GM23338 (cell line): ENCODE measurements around the gene OCIAD2. TPM values are rescaled to one million over a fixed set of nuclear protein-coding genes. Genes with fewer than 3 reads are reported as not detected.

ENCODE experiments used
- ATAC-seq: fragments of 200-7000 bp; cut with Tn5 transposase; 3 replicates; pipeline ENCODE4 v1.9.1; 2020
- DNase-seq: peaks from one replicate; pipeline ENCODE4 v3.0.0-alpha.2; 2015; ENCODE audit warnings: low spot score
- H2AFZ ChIP-seq: fragments of 200-600 bp; sonication (generic); 2 replicates; pipeline ENCODE4 v1.8.0; 2016; ENCODE audit warnings: antibody characterized with exemption, mild to moderate bottlenecking, moderate library complexity
- H3F3A ChIP-seq: fragments of 200-600 bp; sonication (generic); replicated peaks from 2 replicates; pipeline ENCODE4 v1.8.0; 2017; ENCODE audit warnings: antibody characterized with exemption, mixed run types, low read depth
- H3K27ac ChIP-seq: fragments of 200-600 bp; sonication (generic); 2 replicates; pipeline ENCODE4 v1.6.1; 2016; ENCODE audit warnings: low read depth
- H3K27me3 ChIP-seq: fragments of 200-600 bp; sonication (generic); 2 replicates; pipeline ENCODE4 v1.8.0; 2016; ENCODE audit warnings: mild to moderate bottlenecking, mixed run types, moderate library complexity; ENCODE audit not compliant: insufficient read depth
- H3K36me3 ChIP-seq: fragments of 200-600 bp; sonication (generic); 2 replicates; pipeline ENCODE4 v1.8.0; 2016; ENCODE audit warnings: mild to moderate bottlenecking; ENCODE audit not compliant: insufficient read depth
- H3K4me1 ChIP-seq: fragments of 200-600 bp; sonication (generic); 2 replicates; pipeline ENCODE4 v1.8.0; 2016; ENCODE audit warnings: mild to moderate bottlenecking, moderate library complexity; ENCODE audit not compliant: insufficient read depth
- H3K4me2 ChIP-seq: fragments of 200-600 bp; sonication (generic); 2 replicates; pipeline ENCODE4 v1.7.1; 2017; ENCODE audit warnings: mixed run types
- H3K4me3 ChIP-seq: fragments of 200-600 bp; sonication (generic); 2 replicates; pipeline ENCODE4 v1.6.1; 2016; ENCODE audit warnings: mixed run types
- H3K79me2 ChIP-seq: fragments of 200-600 bp; sonication (generic); replicated peaks from 2 replicates; pipeline ENCODE4 v1.8.0; 2017; ENCODE audit warnings: mild to moderate bottlenecking; ENCODE audit not compliant: insufficient read depth
- H3K9me2 ChIP-seq: fragments of 200-600 bp; sonication (generic); 2 replicates; pipeline ENCODE4 v1.8.0; 2017; ENCODE audit not compliant: insufficient read depth
- H4K20me1 ChIP-seq: fragments of 200-600 bp; sonication (generic); replicated peaks from 2 replicates; pipeline ENCODE4 v1.8.0; 2017; ENCODE audit warnings: mild to moderate bottlenecking; ENCODE audit not compliant: insufficient read depth
- H3K27ac Mint-ChIP-seq: 2 replicates; pipeline ENCODE4 v1.8.0; 2020; ENCODE audit warnings: inconsistent platforms, mild to moderate bottlenecking, moderate library complexity, mixed read lengths
- H3K27me3 Mint-ChIP-seq: 3 replicates; pipeline ENCODE4 v1.8.0; 2022; ENCODE audit warnings: low read depth, mild to moderate bottlenecking, moderate library complexity, mixed read lengths, inconsistent platforms; ENCODE audit not compliant: insufficient read depth, poor library complexity
- H3K36me3 Mint-ChIP-seq: 3 replicates; pipeline ENCODE4 v1.8.0; 2021; ENCODE audit warnings: low read depth, mild to moderate bottlenecking, inconsistent platforms, moderate library complexity, mixed read lengths
- H3K4me1 Mint-ChIP-seq: 3 replicates; pipeline ENCODE4 v1.8.0; 2020; ENCODE audit warnings: mild to moderate bottlenecking, inconsistent platforms, mixed read lengths
- H3K4me3 Mint-ChIP-seq: 3 replicates; pipeline ENCODE4 v1.8.0; 2021; ENCODE audit warnings: moderate library complexity, mild to moderate bottlenecking, inconsistent platforms, mixed read lengths
- H3K9me3 Mint-ChIP-seq: 3 replicates; pipeline ENCODE4 v1.8.0; 2020; ENCODE audit warnings: moderate library complexity, mild to moderate bottlenecking, inconsistent platforms, mixed read lengths
- CREB1 ChIP-seq: fragments of 250-450 bp; sonication (Bioruptor Pico); IDR thresholded peaks from 2 replicates; pipeline ENCODE4 v1.5.0; 2020; ENCODE audit warnings: low read depth, mild to moderate bottlenecking, moderate library complexity
- EZH2 ChIP-seq: fragments of 200-600 bp; sonication (generic); IDR thresholded peaks from one replicate; pipeline ENCODE4 v1.8.0; 2017; ENCODE audit warnings: antibody characterized with exemption, mild to moderate bottlenecking, low read depth; ENCODE audit not compliant: unreplicated experiment
- EZH2phosphoT487 ChIP-seq: fragments of 200-600 bp; sonication (generic); IDR thresholded peaks from one replicate; pipeline ENCODE4 v1.8.1; 2018; ENCODE audit warnings: antibody characterized with exemption; ENCODE audit not compliant: unreplicated experiment
- JUNB ChIP-seq: IDR thresholded peaks from one replicate; pipeline ENCODE4 v1.6.1; 2016; ENCODE audit warnings: antibody characterized with exemption; ENCODE audit not compliant: unreplicated experiment
- NANOG ChIP-seq: IDR thresholded peaks from 2 replicates; pipeline ENCODE4 v1.6.1; 2016; ENCODE audit warnings: antibody characterized with exemption, borderline replicate concordance
- POLR2AphosphoS5 ChIP-seq: IDR thresholded peaks from 2 replicates; pipeline ENCODE4 v1.6.1; 2016; ENCODE audit warnings: antibody characterized with exemption, low read depth
- STAT1 ChIP-seq: IDR thresholded peaks from one replicate; pipeline ENCODE4 v1.6.1; 2016; ENCODE audit warnings: antibody characterized with exemption; ENCODE audit not compliant: unreplicated experiment
- ZNF114 ChIP-seq: fragments of 250-450 bp; sonication (Bioruptor Pico); IDR thresholded peaks from 2 replicates; pipeline ENCODE4 v1.5.0; 2020; ENCODE audit warnings: mild to moderate bottlenecking, moderate library complexity
- ZNF331 ChIP-seq: fragments of 250-450 bp; sonication (Bioruptor Pico); IDR thresholded peaks from 2 replicates; pipeline ENCODE4 v1.5.0; 2020; ENCODE audit warnings: low read depth, mild to moderate bottlenecking, moderate library complexity
- polyA plus RNA-seq: library from polyadenylated mRNA; unstranded; fragments of >200 nt; fragmentation: Nextera tagmentation; extraction: Ambion mirVana; gene quantifications from 2 replicates; pipeline ENCODE4 v1.2.1, GENCODE V29; 2016
- total RNA-seq: library from RNA; depleted of rRNA; stranded (reverse); fragments of >200 nt; shearing (Covaris generic); gene quantifications from 2 replicates; pipeline ENCODE4 v1.2.3, GENCODE V29; 2014
- TF ChIP-seq, protein P1 (sequence below), 2 experiments: fragments of 200-600 bp in 1 of 2; sonication (generic) in 1 of 2; conservative IDR thresholded peaks; 2 replicates each; pipeline versions ENCODE4 v1.5.1 to v1.6.1; 2016 to 2017; ENCODE audit warnings: antibody characterized with exemption in 2 of 2, low read depth in 2 of 2, mild to moderate bottlenecking in 2 of 2, moderate library complexity in 1 of 2
- TF ChIP-seq, protein P2 (sequence below): fragments of 250-450 bp; sonication (Bioruptor Pico); IDR thresholded peaks from 2 replicates; pipeline ENCODE4 v1.5.0; 2020; ENCODE audit warnings: mild to moderate bottlenecking, moderate library complexity
- TF ChIP-seq, protein P3 (sequence below): IDR thresholded peaks from one replicate; pipeline ENCODE4 v1.6.1; 2018; ENCODE audit warnings: antibody characterized with exemption; ENCODE audit not compliant: unreplicated experiment
- TF ChIP-seq, protein P4 (sequence below): IDR thresholded peaks from 2 replicates; pipeline ENCODE4 v1.6.1; 2016; ENCODE audit warnings: antibody characterized with exemption

Gene OCIAD2
- total and polyA plus RNA-seq, 2 experiments from 2014 or later, result 36.8 to 317 TPM

DNA sequence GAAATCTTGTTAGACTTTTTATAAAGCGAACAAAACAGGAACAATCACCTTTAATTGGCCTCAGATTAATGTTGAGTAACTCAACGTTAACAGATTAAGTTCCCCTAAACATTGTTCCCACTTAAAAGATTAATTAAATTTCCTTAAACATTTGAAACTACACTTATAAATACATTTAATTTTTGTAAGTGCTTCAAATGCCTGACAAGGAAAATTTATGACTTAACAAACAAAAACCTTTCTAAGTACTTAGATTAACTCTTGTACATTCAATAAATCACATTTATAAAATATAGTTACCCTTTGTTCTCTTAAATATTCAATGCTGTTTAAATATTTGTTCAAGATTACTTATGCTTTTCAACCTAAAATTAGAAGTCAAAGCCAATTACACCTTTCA lies 39.4 kb upstream of the OCIAD2 start:
- no peak overlapping the region for H3K4me2 ChIP-seq
- no peak overlapping the region for H2AFZ ChIP-seq
- TF ChIP-seq, protein P1, sequence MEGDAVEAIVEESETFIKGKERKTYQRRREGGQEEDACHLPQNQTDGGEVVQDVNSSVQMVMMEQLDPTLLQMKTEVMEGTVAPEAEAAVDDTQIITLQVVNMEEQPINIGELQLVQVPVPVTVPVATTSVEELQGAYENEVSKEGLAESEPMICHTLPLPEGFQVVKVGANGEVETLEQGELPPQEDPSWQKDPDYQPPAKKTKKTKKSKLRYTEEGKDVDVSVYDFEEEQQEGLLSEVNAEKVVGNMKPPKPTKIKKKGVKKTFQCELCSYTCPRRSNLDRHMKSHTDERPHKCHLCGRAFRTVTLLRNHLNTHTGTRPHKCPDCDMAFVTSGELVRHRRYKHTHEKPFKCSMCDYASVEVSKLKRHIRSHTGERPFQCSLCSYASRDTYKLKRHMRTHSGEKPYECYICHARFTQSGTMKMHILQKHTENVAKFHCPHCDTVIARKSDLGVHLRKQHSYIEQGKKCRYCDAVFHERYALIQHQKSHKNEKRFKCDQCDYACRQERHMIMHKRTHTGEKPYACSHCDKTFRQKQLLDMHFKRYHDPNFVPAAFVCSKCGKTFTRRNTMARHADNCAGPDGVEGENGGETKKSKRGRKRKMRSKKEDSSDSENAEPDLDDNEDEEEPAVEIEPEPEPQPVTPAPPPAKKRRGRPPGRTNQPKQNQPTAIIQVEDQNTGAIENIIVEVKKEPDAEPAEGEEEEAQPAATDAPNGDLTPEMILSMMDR (conservative IDR thresholded peaks at IDR 0.05; ENCODE audit: low read depth in 2 of 2), result no peak
- TF ChIP-seq CREB1 (CRISPR knock-in tag) (no peak), STAT1 (no peak), POLR2AphosphoS5 (no peak), EZH2 (no peak), ZNF114 (no peak), ZNF331 (CRISPR knock-in tag) (no peak), NANOG (no peak), JUNB (no peak), EZH2phosphoT487 (no peak)
- TF ChIP-seq, protein P2, sequence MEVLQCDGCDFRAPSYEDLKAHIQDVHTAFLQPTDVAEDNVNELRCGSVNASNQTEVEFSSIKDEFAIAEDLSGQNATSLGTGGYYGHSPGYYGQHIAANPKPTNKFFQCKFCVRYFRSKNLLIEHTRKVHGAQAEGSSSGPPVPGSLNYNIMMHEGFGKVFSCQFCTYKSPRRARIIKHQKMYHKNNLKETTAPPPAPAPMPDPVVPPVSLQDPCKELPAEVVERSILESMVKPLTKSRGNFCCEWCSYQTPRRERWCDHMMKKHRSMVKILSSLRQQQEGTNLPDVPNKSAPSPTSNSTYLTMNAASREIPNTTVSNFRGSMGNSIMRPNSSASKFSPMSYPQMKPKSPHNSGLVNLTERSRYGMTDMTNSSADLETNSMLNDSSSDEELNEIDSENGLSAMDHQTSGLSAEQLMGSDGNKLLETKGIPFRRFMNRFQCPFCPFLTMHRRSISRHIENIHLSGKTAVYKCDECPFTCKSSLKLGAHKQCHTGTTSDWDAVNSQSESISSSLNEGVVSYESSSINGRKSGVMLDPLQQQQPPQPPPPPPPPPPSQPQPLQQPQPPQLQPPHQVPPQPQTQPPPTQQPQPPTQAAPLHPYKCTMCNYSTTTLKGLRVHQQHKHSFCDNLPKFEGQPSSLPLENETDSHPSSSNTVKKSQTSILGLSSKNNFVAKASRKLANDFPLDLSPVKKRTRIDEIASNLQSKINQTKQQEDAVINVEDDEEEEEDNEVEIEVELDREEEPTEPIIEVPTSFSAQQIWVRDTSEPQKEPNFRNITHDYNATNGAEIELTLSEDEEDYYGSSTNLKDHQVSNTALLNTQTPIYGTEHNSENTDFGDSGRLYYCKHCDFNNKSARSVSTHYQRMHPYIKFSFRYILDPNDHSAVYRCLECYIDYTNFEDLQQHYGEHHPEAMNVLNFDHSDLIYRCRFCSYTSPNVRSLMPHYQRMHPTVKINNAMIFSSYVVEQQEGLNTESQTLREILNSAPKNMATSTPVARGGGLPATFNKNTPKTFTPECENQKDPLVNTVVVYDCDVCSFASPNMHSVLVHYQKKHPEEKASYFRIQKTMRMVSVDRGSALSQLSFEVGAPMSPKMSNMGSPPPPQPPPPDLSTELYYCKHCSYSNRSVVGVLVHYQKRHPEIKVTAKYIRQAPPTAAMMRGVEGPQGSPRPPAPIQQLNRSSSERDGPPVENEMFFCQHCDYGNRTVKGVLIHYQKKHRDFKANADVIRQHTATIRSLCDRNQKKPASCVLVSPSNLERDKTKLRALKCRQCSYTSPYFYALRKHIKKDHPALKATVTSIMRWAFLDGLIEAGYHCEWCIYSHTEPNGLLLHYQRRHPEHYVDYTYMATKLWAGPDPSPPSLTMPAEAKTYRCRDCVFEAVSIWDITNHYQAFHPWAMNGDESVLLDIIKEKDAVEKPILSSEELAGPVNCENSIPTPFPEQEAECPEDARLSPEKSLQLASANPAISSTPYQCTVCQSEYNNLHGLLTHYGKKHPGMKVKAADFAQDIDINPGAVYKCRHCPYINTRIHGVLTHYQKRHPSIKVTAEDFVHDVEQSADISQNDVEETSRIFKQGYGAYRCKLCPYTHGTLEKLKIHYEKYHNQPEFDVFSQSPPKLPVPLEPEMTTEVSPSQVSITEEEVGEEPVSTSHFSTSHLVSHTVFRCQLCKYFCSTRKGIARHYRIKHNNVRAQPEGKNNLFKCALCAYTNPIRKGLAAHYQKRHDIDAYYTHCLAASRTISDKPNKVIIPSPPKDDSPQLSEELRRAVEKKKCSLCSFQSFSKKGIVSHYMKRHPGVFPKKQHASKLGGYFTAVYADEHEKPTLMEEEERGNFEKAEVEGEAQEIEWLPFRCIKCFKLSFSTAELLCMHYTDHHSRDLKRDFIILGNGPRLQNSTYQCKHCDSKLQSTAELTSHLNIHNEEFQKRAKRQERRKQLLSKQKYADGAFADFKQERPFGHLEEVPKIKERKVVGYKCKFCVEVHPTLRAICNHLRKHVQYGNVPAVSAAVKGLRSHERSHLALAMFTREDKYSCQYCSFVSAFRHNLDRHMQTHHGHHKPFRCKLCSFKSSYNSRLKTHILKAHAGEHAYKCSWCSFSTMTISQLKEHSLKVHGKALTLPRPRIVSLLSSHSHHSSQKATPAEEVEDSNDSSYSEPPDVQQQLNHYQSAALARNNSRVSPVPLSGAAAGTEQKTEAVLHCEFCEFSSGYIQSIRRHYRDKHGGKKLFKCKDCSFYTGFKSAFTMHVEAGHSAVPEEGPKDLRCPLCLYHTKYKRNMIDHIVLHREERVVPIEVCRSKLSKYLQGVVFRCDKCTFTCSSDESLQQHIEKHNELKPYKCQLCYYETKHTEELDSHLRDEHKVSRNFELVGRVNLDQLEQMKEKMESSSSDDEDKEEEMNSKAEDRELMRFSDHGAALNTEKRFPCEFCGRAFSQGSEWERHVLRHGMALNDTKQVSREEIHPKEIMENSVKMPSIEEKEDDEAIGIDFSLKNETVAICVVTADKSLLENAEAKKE (CRISPR knock-in tag), result no peak
- TF ChIP-seq, protein P3, sequence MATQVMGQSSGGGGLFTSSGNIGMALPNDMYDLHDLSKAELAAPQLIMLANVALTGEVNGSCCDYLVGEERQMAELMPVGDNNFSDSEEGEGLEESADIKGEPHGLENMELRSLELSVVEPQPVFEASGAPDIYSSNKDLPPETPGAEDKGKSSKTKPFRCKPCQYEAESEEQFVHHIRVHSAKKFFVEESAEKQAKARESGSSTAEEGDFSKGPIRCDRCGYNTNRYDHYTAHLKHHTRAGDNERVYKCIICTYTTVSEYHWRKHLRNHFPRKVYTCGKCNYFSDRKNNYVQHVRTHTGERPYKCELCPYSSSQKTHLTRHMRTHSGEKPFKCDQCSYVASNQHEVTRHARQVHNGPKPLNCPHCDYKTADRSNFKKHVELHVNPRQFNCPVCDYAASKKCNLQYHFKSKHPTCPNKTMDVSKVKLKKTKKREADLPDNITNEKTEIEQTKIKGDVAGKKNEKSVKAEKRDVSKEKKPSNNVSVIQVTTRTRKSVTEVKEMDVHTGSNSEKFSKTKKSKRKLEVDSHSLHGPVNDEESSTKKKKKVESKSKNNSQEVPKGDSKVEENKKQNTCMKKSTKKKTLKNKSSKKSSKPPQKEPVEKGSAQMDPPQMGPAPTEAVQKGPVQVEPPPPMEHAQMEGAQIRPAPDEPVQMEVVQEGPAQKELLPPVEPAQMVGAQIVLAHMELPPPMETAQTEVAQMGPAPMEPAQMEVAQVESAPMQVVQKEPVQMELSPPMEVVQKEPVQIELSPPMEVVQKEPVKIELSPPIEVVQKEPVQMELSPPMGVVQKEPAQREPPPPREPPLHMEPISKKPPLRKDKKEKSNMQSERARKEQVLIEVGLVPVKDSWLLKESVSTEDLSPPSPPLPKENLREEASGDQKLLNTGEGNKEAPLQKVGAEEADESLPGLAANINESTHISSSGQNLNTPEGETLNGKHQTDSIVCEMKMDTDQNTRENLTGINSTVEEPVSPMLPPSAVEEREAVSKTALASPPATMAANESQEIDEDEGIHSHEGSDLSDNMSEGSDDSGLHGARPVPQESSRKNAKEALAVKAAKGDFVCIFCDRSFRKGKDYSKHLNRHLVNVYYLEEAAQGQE, result no peak
- TF ChIP-seq, protein P4, sequence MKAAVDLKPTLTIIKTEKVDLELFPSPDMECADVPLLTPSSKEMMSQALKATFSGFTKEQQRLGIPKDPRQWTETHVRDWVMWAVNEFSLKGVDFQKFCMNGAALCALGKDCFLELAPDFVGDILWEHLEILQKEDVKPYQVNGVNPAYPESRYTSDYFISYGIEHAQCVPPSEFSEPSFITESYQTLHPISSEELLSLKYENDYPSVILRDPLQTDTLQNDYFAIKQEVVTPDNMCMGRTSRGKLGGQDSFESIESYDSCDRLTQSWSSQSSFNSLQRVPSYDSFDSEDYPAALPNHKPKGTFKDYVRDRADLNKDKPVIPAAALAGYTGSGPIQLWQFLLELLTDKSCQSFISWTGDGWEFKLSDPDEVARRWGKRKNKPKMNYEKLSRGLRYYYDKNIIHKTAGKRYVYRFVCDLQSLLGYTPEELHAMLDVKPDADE, result no peak
- Mint-ChIP-seq H3K36me3 (no peaks in the 10 kb centered on the region), H3K9me3 (peaks cover under 1% of the 10 kb centered on the region), H3K4me1 (peaks cover 8% of the 10 kb centered on the region; the same call in 2 of the 3 replicates), H3K27ac (no peak overlapping the region), H3K27me3 (peaks cover 2% of the 10 kb centered on the region), H3K4me3 (no peak overlapping the region)
- no peak overlapping the region for H3K27ac ChIP-seq
- H3K27me3 ChIP-seq, result 0 out of 2 replicates have a peak, but pooled peaks cover 3% of the 10 kb centered on the region
- DNase-seq (no peak), ATAC-seq (no peak)
- H3K9me2 ChIP-seq, result no peaks in the 10 kb centered on the region
- no peaks in the 10 kb centered on the region for H3K79me2 ChIP-seq
- H4K20me1 ChIP-seq, result no peaks in the 10 kb centered on the region
- H3K36me3 ChIP-seq, result no peaks in the 10 kb centered on the region
- H3F3A ChIP-seq, result 0 out of 2 replicates have a peak, but pooled peaks cover 3% of the 10 kb centered on the region
- H3K4me3 ChIP-seq, result no peak overlapping the region
- H3K4me1 ChIP-seq, result peaks cover 13% of the 10 kb centered on the region
